SK-N-SH treated with all-trans-retinoic acid at 6 μM for 48 hours (cell line): ENCODE data around the gene YES1.

ENCODE experiments used
- ARNTL ChIP-seq: fragments of 450-650 bp; formaldehyde crosslinking; IDR thresholded peaks from 2 replicates; pipeline ENCODE4 v1.5.0; 2020; ENCODE audit warnings: low read depth, mild to moderate bottlenecking, moderate library complexity, borderline replicate concordance
- CSDC2 ChIP-seq: fragments of 250-450 bp; sonication (Bioruptor Pico); IDR thresholded peaks from 2 replicates; pipeline ENCODE4 v1.5.0; 2020; ENCODE audit warnings: mild to moderate bottlenecking, moderate library complexity
- ISL1 ChIP-seq: fragments of 250-450 bp; sonication (Bioruptor Pico); IDR thresholded peaks from 2 replicates; pipeline ENCODE4 v2.1.2; 2022; ENCODE audit warnings: mild to moderate bottlenecking, moderate library complexity
- OSR1 ChIP-seq: fragments of 250-450 bp; sonication (Bioruptor Pico); IDR thresholded peaks from 2 replicates; pipeline ENCODE4 v1.8.0; 2022; ENCODE audit warnings: moderate library complexity, mild to moderate bottlenecking, inconsistent platforms
- SNAI2 ChIP-seq: fragments of 250-450 bp; sonication (Bioruptor Pico); IDR thresholded peaks from 2 replicates; pipeline ENCODE4 v1.5.0; 2020; ENCODE audit warnings: mild to moderate bottlenecking, moderate library complexity
- TOX ChIP-seq: fragments of 250-450 bp; sonication (Bioruptor Pico); IDR thresholded peaks from 2 replicates; pipeline ENCODE4 v1.8.0; 2021; ENCODE audit warnings: mild to moderate bottlenecking, moderate library complexity, borderline replicate concordance
- ZC3H10 ChIP-seq: fragments of 250-450 bp; sonication (Bioruptor Pico); IDR thresholded peaks from 2 replicates; pipeline ENCODE4 v1.5.1; 2021; ENCODE audit warnings: mild to moderate bottlenecking, moderate library complexity
- ZFP30 ChIP-seq: fragments of 450-650 bp; formaldehyde crosslinking; IDR thresholded peaks from 2 replicates; pipeline ENCODE4 v1.5.0; 2022; ENCODE audit warnings: mild to moderate bottlenecking, moderate library complexity
- ZNF565 ChIP-seq: fragments of 450-650 bp; formaldehyde crosslinking; conservative IDR thresholded peaks from 2 replicates; pipeline ENCODE4 v1.5.0; 2020; ENCODE audit warnings: low read depth, mild to moderate bottlenecking, moderate library complexity
- ZNF70 ChIP-seq: fragments of 450-650 bp; formaldehyde crosslinking; IDR thresholded peaks from 2 replicates; pipeline ENCODE4 v1.5.0; 2020; ENCODE audit warnings: mild to moderate bottlenecking, moderate library complexity
- TF ChIP-seq, protein P1 (sequence below): fragments of 250-450 bp; sonication (Bioruptor Pico); IDR thresholded peaks from 2 replicates; pipeline ENCODE4 v1.5.1; 2020; ENCODE audit warnings: low read depth, mild to moderate bottlenecking, moderate library complexity
- TF ChIP-seq, protein P2 (sequence below): fragments of 250-450 bp; sonication (Bioruptor Pico); IDR thresholded peaks from 2 replicates; pipeline ENCODE4 v1.8.0; 2020; ENCODE audit warnings: mild to moderate bottlenecking, moderate library complexity, borderline replicate concordance
- TF ChIP-seq, protein P3 (sequence below): fragments of 250-450 bp; sonication (Bioruptor Pico); IDR thresholded peaks from 2 replicates; pipeline ENCODE4 v1.5.0; 2020; ENCODE audit warnings: mild to moderate bottlenecking, moderate library complexity

- TF ChIP-seq ISL1 (CRISPR knock-in tag) (no peak), TOX (CRISPR knock-in tag) (no peak), ZFP30 (CRISPR knock-in tag) (no peak), OSR1 (CRISPR knock-in tag) (no peak), SNAI2 (CRISPR knock-in tag) (no peak), ZC3H10 (CRISPR knock-in tag) (no peak), ARNTL (CRISPR knock-in tag) (no peak), CSDC2 (CRISPR knock-in tag) (no peak), ZNF70 (CRISPR knock-in tag) (no peak), ZNF565 (no peak)
- TF ChIP-seq, protein P1, sequence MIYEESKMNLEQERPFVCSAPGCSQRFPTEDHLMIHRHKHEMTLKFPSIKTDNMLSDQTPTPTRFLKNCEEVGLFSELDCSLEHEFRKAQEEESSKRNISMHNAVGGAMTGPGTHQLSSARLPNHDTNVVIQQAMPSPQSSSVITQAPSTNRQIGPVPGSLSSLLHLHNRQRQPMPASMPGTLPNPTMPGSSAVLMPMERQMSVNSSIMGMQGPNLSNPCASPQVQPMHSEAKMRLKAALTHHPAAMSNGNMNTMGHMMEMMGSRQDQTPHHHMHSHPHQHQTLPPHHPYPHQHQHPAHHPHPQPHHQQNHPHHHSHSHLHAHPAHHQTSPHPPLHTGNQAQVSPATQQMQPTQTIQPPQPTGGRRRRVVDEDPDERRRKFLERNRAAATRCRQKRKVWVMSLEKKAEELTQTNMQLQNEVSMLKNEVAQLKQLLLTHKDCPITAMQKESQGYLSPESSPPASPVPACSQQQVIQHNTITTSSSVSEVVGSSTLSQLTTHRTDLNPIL (CRISPR knock-in tag): no peak
- TF ChIP-seq, protein P2, sequence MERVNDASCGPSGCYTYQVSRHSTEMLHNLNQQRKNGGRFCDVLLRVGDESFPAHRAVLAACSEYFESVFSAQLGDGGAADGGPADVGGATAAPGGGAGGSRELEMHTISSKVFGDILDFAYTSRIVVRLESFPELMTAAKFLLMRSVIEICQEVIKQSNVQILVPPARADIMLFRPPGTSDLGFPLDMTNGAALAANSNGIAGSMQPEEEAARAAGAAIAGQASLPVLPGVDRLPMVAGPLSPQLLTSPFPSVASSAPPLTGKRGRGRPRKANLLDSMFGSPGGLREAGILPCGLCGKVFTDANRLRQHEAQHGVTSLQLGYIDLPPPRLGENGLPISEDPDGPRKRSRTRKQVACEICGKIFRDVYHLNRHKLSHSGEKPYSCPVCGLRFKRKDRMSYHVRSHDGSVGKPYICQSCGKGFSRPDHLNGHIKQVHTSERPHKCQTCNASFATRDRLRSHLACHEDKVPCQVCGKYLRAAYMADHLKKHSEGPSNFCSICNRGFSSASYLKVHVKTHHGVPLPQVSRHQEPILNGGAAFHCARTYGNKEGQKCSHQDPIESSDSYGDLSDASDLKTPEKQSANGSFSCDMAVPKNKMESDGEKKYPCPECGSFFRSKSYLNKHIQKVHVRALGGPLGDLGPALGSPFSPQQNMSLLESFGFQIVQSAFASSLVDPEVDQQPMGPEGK (CRISPR knock-in tag): no peak
- TF ChIP-seq, protein P3, sequence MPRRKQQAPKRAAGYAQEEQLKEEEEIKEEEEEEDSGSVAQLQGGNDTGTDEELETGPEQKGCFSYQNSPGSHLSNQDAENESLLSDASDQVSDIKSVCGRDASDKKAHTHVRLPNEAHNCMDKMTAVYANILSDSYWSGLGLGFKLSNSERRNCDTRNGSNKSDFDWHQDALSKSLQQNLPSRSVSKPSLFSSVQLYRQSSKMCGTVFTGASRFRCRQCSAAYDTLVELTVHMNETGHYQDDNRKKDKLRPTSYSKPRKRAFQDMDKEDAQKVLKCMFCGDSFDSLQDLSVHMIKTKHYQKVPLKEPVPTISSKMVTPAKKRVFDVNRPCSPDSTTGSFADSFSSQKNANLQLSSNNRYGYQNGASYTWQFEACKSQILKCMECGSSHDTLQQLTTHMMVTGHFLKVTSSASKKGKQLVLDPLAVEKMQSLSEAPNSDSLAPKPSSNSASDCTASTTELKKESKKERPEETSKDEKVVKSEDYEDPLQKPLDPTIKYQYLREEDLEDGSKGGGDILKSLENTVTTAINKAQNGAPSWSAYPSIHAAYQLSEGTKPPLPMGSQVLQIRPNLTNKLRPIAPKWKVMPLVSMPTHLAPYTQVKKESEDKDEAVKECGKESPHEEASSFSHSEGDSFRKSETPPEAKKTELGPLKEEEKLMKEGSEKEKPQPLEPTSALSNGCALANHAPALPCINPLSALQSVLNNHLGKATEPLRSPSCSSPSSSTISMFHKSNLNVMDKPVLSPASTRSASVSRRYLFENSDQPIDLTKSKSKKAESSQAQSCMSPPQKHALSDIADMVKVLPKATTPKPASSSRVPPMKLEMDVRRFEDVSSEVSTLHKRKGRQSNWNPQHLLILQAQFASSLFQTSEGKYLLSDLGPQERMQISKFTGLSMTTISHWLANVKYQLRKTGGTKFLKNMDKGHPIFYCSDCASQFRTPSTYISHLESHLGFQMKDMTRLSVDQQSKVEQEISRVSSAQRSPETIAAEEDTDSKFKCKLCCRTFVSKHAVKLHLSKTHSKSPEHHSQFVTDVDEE (CRISPR knock-in tag): no peak
These were observed 100.8 kb downstream of the YES1 start for GRCh38 chr18:711310-711656.
